Measurements from ENCODE around the gene BRD4.

The BRD4 gene

DNA sequence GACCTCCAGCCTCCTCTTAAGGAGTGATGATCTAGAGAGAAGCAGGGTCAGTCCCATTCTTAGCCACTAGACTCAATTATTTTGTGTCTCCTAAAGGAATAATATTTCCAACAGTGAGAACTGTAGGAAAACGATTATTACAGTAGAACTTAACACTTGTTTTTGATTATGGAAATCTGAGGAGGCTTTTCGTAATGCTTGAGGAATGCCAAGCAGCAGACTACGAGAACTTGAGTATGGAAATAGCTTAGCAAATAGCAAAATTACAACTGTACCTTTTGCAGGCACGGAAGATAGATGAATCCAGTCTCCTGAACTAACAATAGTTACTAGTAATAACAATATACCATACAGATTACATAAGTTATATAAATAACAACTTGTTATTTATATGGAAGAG is 12.2 kb downstream of the BRD4 start:
- no peak for DNase-seq
- in situ Hi-C loops (cut with MboI; ENCODE audit: low pct_unique_long_range_greater_than_20kb, low sequenced_read_pairs): no loop called here

DNA sequence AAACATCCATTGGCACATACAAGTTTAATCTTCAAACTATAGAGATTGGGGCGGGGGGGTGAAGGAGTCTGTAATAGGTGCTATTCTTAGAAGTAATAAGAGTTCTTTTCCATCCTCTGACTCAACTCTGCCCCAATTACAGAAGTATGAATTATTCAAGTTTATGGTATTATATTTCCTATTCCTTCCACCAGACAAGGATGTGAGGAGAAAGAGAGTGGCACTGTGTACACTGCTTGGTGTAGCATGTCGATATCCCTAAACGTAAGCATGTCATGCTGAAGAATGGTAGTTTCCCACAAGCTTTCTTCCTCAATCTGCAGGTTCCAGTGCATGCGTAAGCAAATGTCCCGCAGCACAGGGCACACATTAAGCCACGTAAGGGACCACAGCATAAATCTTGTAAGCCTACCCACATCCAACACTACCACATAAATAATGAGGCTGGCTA is 14.1 kb downstream of the BRD4 start:
- DNase-seq: no peak
- in situ Hi-C loops (cut with MboI; ENCODE audit: low pct_unique_long_range_greater_than_20kb, low sequenced_read_pairs): no loop called here

DNA sequence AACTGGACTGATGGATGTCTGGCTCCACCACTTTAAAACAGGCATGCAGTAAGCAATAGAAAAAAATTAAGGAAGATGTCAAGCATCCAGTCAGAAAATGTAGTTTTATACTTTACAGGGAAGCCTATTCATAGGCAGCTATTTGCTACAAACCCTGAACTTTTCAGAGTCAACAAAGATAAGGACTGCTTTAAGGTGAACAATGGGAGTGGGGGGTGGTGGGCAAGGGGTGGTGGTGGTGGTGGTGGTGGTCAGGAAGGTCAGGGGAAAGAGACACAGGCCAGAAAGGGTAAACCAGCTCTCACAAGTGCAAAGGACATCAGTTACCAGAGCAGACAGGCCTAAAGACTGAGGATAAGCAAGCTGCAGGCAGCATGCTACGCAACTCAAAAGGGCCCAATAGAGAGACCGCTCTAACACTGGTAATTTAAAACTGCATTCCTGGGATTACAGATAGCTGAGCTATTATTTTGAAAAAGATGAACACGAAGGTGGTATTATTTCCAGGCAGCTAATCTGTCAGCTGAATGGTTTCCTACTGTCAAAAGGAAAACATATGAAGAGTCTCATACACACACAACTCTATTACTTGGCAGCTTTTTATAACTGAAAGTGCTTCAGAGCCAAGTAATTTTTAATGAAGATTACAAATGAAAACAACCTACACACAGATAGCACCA is 14.8 kb downstream of the BRD4 start:
- in situ Hi-C loops (cut with MboI; ENCODE audit: low pct_unique_long_range_greater_than_20kb, low sequenced_read_pairs): no loop called here
- no peak for DNase-seq

DNA sequence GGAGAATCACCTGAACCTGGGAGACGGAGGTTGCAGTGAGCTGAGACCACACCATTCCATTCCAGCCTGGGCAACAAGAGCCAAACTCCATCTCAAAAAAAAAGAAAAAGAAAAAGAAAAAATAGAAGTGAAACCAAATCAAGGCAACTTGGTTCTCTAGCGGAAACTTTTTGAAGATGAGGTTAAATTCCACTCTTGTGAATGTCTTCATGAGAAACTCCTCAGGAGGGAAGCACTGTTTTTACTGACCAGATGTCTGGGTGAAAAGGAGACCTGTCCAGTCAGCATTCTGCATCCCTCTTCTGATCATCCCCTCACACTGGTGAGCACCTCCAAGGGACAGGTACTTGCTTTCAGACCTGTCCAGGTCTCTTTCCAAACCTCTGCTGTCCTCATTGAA is 15.8 kb downstream of the BRD4 start:
- DNase-seq: no peak
- in situ Hi-C loops (cut with MboI; ENCODE audit: low pct_unique_long_range_greater_than_20kb, low sequenced_read_pairs): no loop called here

DNA sequence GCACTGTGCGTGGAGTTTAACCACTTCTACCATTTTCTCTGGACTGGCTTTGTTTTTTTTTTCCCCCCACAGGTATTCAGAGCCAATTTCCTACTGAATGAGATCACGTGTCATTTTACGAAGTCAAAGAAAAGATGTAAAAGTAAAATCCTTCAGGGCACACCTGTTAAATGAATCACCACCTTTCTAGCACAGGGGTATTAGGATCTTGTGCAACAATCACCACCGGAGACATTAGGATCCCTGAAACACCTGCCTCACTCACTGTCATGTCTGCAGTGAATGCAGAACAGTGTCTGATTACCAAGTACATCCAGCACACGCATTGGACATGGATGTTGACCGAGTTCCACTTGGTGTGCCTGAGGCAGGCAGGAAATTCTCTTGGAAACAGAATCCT is 17.2 kb downstream of the BRD4 start:
- in situ Hi-C loops (cut with MboI; ENCODE audit: low pct_unique_long_range_greater_than_20kb, low sequenced_read_pairs): no loop called here
- no peak for DNase-seq

DNA sequence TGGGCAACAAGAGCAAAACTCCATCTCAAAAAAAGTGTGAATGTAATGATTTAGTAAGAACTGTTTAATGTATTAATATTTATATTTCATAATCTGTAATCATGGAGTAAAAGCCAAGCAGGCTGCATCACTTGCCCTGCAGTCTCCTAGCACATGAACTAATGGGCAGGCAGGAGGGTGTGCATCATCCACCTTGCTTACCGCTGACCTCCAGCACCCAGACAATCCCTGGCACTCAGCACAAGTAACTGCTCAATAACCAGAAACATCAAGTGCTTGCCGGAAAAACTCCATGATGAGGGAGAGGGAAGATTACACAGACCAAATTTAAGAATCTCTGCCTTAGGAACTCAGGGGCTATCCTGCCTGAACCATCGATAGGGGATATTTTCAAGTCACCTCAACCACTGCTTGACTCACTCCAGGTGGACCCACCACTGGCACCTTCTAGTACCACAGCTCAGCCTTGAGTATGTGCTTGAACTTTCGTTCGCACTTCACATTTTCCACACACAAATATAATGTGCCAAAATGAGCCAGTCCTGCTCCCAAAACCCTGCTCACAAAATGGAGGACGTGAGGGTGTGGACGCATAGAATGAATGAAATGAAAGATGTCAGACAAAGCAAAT is 18.6 kb downstream of the BRD4 start:
- in situ Hi-C loops (cut with MboI; ENCODE audit: low pct_unique_long_range_greater_than_20kb, low sequenced_read_pairs): no loop called here
- no peak for DNase-seq

DNA sequence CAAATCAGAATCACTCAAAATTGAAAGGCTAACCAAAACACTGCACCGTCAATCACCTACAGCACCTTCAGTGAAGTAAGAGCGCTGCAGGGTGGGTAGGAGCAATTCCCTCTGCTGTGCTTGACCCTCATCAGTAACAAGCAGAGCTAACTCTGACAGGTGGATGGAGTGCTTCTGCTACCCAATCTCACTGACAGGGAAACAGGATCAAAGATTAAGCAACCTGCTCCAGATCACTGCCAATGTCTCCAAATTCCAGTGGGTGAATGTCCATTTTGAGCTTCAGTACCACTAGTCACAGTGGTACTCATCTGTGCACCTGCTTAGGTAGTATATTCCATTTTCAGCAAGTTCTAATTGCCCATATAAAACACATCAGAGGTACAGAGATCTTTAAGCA is 25.2 kb downstream of the BRD4 start:
- in situ Hi-C loops (cut with MboI; ENCODE audit: low pct_unique_long_range_greater_than_20kb, low sequenced_read_pairs): no loop called here
- DNase-seq: no peak

DNA sequence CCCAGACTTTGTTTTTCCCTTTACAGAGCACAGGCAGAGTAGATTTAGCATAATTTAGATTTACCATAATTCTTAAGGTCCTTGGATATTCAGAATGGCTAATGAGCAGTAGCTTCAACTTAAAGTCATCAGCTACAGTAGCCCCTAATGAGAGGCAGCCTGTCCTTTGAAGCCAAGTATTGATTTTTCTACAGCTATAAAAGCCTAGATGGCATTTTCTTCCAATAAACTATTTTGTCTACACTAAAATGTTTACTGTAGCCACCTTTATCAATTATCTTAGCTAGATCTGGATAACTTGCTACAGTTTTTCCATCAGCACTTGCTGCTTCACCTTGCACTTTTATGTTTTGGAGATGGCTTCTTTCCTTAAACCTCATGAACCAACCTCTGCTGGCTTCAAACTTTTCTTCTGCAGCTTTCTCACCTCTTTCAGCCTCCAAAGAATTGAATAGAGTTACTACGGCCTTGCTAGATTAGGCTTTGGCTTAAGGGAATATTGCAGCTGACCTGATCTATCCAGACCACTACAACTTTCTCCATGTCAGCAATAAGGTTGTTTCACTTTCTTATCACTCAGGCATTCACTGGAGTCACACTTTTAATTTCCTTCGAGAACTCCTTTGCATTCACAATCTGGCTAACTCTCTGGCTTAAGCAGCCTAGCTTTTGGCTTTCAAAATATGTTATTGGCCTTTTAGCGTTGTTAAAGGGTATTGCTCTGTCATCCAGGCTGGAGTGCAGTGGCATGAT is 26.6 kb downstream of the BRD4 start:
- in situ Hi-C loops (cut with MboI; ENCODE audit: low pct_unique_long_range_greater_than_20kb, low sequenced_read_pairs): no loop called here

DNA sequence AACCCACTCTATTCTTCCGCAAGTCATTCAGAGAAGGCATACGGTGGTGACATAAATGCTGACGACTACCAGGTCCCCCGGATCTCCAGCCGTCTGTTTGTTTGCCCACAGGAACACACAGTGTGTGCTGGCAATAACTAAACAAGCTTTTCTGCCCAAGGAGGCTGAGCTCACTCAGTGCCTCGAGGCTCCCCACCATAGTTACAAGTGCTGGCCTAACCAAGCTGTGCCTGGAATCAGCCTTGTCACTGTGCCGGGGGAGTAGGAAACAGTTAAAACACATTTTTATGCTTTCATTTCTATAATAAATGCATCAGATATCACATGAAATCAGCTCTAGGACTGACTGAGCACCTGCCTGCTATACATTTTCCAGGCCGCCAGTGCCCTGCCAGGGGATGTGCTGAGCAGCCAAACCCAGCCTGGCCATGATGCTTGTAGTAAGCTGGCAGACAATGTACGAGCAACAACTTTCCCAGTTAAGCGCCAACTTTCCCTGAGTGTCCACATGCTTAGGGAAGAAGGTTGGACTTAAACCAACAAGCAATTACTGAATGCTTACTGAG is 28.1 kb downstream of the BRD4 start:
- DNase-seq: no peak
- in situ Hi-C loops (cut with MboI; ENCODE audit: low pct_unique_long_range_greater_than_20kb, low sequenced_read_pairs): no loop called here

More for the DNA sequence above, 26.6 kb downstream of the BRD4 start:
- no peak for DNase-seq

DNA sequence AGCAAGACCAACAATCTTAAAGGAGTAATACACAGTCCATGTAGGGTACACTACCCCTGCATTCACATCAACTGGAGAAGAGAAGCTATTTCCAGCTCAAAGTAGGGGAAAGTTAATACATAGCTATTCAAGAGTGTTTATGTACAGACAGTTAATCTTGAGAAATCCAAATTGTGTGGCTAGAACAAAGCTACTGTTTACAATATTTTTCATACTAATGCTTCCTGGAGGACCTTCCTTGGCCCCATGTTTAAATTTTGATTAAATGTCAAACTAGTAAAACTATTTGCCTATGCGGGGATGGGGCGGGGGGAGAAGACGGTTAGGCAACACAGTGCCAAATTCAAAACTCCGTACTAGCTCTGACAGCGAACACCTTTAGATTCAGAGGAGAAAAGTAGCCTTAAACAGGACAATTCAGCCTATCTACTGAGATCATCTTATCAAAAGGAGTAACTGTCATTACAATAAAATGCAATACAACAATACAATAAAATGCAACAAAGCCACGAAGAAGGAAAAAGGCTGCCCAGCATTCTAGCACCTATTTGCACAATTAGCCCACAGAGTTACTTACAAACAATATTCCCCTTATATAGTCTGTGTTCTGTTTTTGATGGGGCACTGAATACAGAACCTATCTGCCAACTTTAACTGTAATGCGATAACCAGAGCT is 29.1 kb downstream of the BRD4 start:
- in situ Hi-C loops (cut with MboI; ENCODE audit: low pct_unique_long_range_greater_than_20kb, low sequenced_read_pairs): no loop called here

DNA sequence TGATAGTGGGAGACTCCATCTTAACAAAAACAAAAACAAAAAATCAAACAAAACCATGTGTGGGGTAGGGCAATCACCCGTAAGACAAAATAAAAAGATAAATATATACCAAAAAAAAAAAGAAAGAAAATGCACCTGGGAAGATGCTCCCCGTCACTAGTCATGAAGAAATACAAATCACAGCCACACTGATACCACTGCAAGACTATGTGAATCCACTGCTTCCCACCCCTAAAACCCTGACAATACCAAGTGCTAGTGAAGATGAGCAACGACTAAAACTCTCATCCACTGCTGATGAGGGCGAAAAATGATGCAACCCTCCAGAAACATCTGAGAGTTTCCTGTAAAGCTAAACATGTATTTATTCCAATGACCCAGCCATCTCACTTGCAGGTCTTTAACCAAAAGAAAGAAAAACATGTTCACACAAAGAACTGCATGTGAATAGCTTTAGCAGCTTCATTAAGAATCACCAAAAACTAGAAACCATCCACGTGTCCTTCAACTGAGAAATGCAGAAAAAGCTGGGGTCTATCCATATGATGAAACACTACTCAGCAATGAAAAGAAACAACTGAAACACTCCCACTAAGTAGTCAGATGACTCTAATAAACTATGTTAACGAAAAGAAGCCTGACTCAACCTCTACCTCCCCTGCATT is 31.7 kb downstream of the BRD4 start:
- DNase-seq: no peak
- in situ Hi-C loops (cut with MboI; ENCODE audit: low pct_unique_long_range_greater_than_20kb, low sequenced_read_pairs): no loop called here

More for the DNA sequence above, 29.1 kb downstream of the BRD4 start:
- DNase-seq: no peak

DNA sequence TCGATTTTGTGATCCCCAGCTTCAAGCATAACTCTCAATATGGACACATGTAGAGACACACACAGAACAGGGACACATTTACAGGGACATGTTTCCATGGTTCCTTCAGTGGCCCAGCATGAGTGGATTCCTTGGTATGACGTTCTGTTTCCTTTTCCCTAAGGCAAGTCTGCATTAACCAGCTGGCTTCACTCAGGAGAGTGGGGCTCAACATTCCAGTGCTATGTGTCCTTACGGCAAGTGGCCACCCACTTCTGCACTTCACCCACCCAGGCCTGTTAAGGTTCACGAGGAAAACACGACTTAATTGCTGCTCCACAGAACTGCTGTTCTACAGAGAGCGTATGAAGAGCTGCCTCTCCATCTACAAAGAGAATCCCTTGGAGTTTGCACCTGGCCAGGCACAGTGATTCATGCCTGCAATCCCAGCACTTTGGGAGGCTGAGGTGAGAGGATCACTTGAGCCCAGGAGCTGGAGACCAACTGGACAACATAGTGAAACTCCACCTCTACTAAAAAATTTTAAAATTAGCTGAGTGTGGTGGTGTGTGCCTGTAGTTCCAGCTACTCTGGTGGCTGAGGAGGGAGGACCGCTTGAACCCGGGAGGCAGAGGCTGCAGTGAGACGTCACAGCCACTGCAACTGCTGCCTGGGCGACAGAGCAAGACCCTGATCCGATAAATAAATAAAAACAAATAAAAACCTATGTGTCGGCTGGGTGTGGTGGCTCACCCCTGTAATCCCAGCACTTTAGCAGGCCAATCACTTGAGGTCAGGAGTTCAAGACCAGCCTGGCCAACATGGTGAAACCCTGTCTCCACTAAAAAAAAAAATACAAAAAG is 32.5 kb downstream of the BRD4 start:
- in situ Hi-C loops (cut with MboI; ENCODE audit: low pct_unique_long_range_greater_than_20kb, low sequenced_read_pairs): no loop called here
- DNase-seq: no peak

DNA sequence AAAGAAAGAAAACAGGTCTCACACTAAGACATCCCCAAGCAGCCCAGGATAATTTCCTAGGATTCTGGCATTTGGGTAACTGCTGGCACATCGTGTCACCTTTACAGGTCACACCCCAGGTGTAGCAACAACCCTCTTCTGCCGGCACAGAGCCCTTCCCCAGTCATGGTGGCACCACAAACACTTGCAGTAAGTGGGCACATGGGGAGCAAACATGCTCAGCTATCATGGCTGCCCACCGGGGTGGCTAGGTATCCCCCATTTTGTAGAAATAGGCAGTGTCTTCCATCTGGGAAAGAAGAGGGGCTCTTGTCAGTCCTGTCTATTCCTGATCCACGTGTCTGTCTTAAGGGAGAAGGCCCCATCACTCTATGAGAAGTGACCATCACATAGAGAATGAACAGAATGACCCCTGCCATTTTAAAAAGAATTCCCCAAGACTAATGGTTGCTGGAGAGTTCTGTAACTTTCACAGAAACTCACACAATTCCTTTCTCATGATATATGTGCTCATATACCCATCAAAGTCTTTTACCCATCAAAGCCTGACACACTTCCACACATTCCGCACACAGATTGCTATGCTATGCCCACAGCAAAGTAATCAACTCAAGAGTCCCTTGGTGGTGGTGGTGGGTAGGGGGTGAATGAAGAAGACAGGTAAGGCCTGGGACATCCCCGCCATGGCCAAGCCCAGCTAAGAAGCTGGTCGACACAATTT is 33.3 kb downstream of the BRD4 start:
- no peak for DNase-seq
- in situ Hi-C loops (cut with MboI; ENCODE audit: low pct_unique_long_range_greater_than_20kb, low sequenced_read_pairs): no loop called here

DNA sequence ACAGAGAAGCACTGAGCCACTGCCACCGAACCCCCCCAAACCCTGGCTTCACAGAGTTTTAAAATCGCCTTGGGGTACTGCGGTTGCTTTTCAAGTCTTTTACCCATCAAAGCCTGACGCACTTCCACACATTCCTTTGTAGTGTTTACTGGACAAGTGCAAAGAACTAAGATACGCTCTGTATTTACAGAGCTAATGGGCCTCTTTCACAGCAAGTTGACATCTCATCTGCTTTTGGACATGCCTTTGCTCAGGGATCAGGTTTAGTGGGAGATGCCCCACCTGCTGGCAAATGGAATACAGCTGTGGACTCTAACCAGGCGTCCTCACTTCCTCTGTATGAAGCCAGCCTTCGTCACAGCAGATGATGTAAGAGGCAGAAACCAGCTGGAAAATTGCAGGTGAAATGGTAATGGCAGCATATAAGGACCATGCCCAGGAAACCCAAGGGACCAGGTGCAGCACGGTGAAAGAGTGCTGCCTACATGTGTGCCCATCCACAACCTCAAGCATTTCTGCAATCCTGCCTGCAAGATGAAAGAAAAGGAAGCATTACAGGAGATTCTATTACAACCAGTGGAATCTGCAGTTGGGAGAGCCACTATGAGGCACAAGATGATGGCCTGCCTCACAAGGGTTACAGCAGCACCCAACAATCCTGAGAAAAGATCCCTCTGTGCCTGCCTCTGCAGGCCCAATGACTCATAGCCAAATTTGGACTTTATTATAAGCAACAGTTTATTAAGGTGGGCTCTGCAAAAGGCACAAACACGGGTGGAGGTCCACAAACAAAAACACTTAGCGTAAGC is 34.7 kb downstream of the BRD4 start:
- peak; percentile 49 for DNase-seq
- in situ Hi-C loops (cut with MboI; ENCODE audit: low pct_unique_long_range_greater_than_20kb, low sequenced_read_pairs): no loop called here

DNA sequence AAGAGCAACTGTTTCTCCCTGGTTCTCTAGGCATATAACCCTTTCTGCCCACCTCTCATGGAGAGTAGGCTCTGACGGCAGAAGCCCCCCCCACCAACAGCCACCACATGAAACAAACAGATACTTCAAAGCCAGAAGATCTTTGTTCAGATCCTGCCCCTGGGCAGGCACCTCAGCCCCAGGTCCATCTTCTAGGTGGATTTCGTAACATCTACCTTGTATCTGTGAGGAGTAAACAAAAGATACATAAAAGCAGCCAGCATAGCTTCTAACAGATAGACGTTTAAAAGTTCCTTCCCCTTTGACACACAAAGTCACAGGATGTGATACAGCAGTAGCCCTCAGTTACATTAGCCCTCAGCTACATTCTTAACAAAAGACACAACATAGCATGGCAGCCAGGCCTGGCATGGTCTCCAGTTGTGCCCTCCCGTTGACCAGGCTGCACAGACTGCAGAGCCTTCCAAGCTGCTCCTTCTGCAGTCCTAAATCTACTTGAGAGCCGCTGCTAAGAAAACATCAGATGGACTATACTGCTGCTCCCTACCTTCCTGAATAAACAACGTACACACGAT is 35.4 kb downstream of the BRD4 start:
- no peak for DNase-seq
- in situ Hi-C loops (cut with MboI; ENCODE audit: low pct_unique_long_range_greater_than_20kb, low sequenced_read_pairs): no loop called here

DNA sequence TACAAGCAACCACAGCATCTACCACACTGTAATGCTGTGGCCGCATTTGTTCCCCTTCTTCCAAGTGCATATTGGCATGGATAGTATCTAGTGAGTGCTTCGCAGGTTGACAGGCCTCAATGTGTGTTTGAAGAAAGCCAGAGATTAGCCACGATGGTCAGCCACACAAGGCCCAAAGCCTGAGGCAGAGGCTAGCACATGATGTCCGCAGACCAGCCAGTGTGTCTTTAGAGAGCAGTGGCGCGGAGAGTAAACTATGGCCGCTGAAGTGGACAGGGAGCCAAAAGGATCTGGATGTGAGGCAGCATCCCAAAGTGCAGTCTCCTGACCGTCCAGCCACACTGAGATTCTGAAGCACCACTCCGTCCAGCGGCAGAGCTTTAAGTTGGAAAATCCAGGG is 36.0 kb downstream of the BRD4 start:
- DNase-seq: no peak
- in situ Hi-C loops (cut with MboI; ENCODE audit: low pct_unique_long_range_greater_than_20kb, low sequenced_read_pairs): no loop called here

All from KBM-7 (cell line).